ENCODE results near the gene PFN3. TPM values are rescaled to one million over a fixed set of nuclear protein-coding genes. Genes with fewer than 3 reads are reported as not detected.

PFN3 gene
- total RNA-seq, 1 donor from 2014 or later, result not detected

- no peaks in the 10 kb centered on the region for H3K9me3 Mint-ChIP-seq
- no peaks in the 10 kb centered on the region for H3K36me3 Mint-ChIP-seq (ENCODE audit: low read depth)
- ATAC-seq (ENCODE audit: low read depth) (peak; percentile 7), DNase-seq (peak; percentile 43)
- ChIA-PET POLR2A (interaction anchor here (1.0 to 6.3 kb wide), 9 partner anchors 12 to 106 kb away, joined by 3 to 88 read pairs (median 8); partner anchors contain the start of genes GRK6 and PRR7), CTCF (interaction anchor here (1.0 to 8.5 kb wide), 20 partner anchors 8 to 288 kb away, joined by 3 to 293 read pairs (median 7); partner anchors contain the start of genes GRK6 and PRR7)
- H3K27ac Mint-ChIP-seq, result peak overlapping the region; percentile 35
- H3K27me3 Mint-ChIP-seq, result peaks cover 5% of the 10 kb centered on the region
- intact Hi-C loops (cut with micrococcal nuclease), result loop anchor here (1.0 to 2.0 kb wide), 4 partner anchors 13 to 92 kb away; partner anchors contain the start of gene MXD3
- peak overlapping the region; percentile 79 for H3K4me3 Mint-ChIP-seq
- TF ChIP-seq CTCF (IDR thresholded peaks at IDR 0.05), result no peak
- H3K4me1 Mint-ChIP-seq, result peaks cover 39% of the 10 kb centered on the region
These were observed 2.8 kb upstream of the PFN3 start for GRCh38 chr5:177403102-177403791.

GRCh38 chr5:177402271-177403043 lies 2.0 kb upstream of the PFN3 start:
- ATAC-seq (ENCODE audit: low read depth) (peak; percentile 12), DNase-seq (peak; percentile 38)
- no peaks in the 10 kb centered on the region for H3K9me3 Mint-ChIP-seq
- H3K36me3 Mint-ChIP-seq (ENCODE audit: low read depth), result no peaks in the 10 kb centered on the region
- H3K27ac Mint-ChIP-seq, result peak overlapping the region; percentile 35
- POLR2A ChIA-PET, result interaction anchor here (0.9 to 6.3 kb wide), 9 partner anchors 11 to 106 kb away, joined by 3 to 88 read pairs (median 7); partner anchors contain the start of genes GRK6, LMAN2 and PRR7
- CTCF ChIA-PET, result interaction anchor here (1.1 to 8.5 kb wide), 10 partner anchors 13 to 287 kb away, joined by 3 to 293 read pairs (median 20); partner anchors contain the start of genes GRK6 and PRR7
- intact Hi-C loops (cut with micrococcal nuclease), result loop anchor here (1.0 to 2.0 kb wide), 4 partner anchors 12 to 92 kb away; partner anchors contain the start of gene MXD3
- H3K4me1 Mint-ChIP-seq, result peaks cover 39% of the 10 kb centered on the region
- peak overlapping the region; percentile 79 for H3K4me3 Mint-ChIP-seq
- TF ChIP-seq CTCF (IDR thresholded peaks at IDR 0.05), result no peak
- peaks cover 5% of the 10 kb centered on the region for H3K27me3 Mint-ChIP-seq

- no peak overlapping the region for H3K4me3 Mint-ChIP-seq
- H3K27ac Mint-ChIP-seq, result no peak overlapping the region
- intact Hi-C loops (cut with micrococcal nuclease), result loop anchor here (10.0 kb wide), 1 partner anchor 197 kb away; the partner anchor contains the start of gene TMED9
- ATAC-seq (ENCODE audit: low read depth) (no peak), DNase-seq (no peak)
- H3K27me3 Mint-ChIP-seq, result peaks cover 5% of the 10 kb centered on the region
- TF ChIP-seq CTCF (IDR thresholded peaks at IDR 0.05), result no peak
- H3K9me3 Mint-ChIP-seq, result no peaks in the 10 kb centered on the region
- CTCF ChIA-PET, result no interaction called here
- H3K36me3 Mint-ChIP-seq (ENCODE audit: low read depth), result no peaks in the 10 kb centered on the region
- POLR2A ChIA-PET, result no interaction called here
- H3K4me1 Mint-ChIP-seq, result peaks cover 11% of the 10 kb centered on the region
These were observed 2.5 kb downstream of the PFN3 start for GRCh38 chr5:177397875-177398390.

GRCh38 chr5:177396807-177397206 lies 3.7 kb downstream of the PFN3 start:
- Mint-ChIP-seq H3K27me3 (peaks cover 5% of the 10 kb centered on the region), H3K4me1 (peaks cover 4% of the 10 kb centered on the region), H3K27ac (no peak overlapping the region), H3K4me3 (no peak overlapping the region), H3K36me3 (ENCODE audit: low read depth) (no peaks in the 10 kb centered on the region), H3K9me3 (no peaks in the 10 kb centered on the region)
- DNase-seq (no peak), ATAC-seq (ENCODE audit: low read depth) (no peak)
- intact Hi-C loops (cut with micrococcal nuclease), result loop anchor here (10.0 kb wide), 1 partner anchor 198 kb away; the partner anchor contains the start of gene TMED9
- POLR2A ChIA-PET, result no interaction called here
- CTCF ChIA-PET, result no interaction called here
- no peak for TF ChIP-seq CTCF (IDR thresholded peaks at IDR 0.05)
